ENCODE data around the gene CPNE5. TPM values are rescaled to one million over a fixed set of nuclear protein-coding genes. Genes with fewer than 3 reads are reported as not detected.

CPNE5 gene
- total RNA-seq, 1 donor from 2014 or later = 0.24 TPM

GRCh38 chr6:36839749-36840431 is 646 bp upstream of the CPNE5 start:
- Mint-ChIP-seq H3K36me3 (ENCODE audit: insufficient read depth) (no peaks in the 10 kb centered on the region), H3K9me3 (ENCODE audit: low read depth) (no peaks in the 10 kb centered on the region), H3K27ac (no peak overlapping the region), H3K4me1 (ENCODE audit: low read depth) (peaks cover 7% of the 10 kb centered on the region), H3K27me3 (peaks cover 84% of the 10 kb centered on the region), H3K4me3 (ENCODE audit: low read depth) (peak overlapping the region; percentile 62)
- DNase-seq (ENCODE audit: low spot score, unreplicated experiment) = peak; percentile 52
- peak; percentile 49 for TF ChIP-seq CTCF (IDR thresholded peaks at IDR 0.05; ENCODE audit: unreplicated experiment)

DNA sequence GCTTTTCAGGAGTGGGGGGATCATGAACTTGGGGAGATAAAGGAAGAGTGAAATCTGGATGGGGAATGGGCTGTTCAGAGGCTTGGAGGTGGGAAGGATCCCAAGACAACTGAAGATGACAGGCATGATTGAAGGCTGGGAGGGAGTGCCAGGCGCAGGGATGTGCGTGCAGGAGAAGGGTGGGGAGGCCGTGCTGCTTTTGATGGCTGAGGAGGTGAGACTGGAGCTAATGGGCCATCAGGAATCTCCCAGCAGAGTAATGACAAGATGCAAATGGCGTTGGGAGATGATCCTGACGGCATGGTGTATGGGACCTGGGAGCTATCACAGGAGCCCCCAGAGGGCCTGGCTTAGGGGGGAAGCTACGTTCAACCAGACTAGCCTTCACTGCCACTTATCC is 1.6 kb downstream of the CPNE5 start:
- DNase-seq (ENCODE audit: low spot score, unreplicated experiment) = no peak
- Mint-ChIP-seq H3K27ac (no peak overlapping the region), H3K9me3 (ENCODE audit: low read depth) (no peaks in the 10 kb centered on the region), H3K4me1 (ENCODE audit: low read depth) (peaks cover 7% of the 10 kb centered on the region), H3K27me3 (peaks cover 69% of the 10 kb centered on the region), H3K36me3 (ENCODE audit: insufficient read depth) (no peaks in the 10 kb centered on the region), H3K4me3 (ENCODE audit: low read depth) (no peak overlapping the region)
- TF ChIP-seq CTCF (IDR thresholded peaks at IDR 0.05; ENCODE audit: unreplicated experiment) = no peak

DNA sequence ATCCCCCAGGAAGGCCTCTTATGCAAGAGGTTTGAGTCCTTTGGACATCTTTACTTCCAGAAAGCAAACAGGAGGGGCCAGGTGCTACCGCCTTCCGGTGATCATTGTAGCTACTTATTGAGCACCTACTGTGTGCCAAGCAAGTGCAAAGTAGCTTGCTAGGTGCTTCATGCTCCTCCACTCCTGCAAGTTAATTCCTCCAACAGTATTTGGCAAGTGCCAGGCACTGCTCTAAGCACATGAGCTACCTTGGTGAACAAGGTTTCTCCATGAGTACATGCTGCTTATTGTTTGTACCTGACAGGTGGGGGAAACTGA is 2.3 kb downstream of the CPNE5 start:
- no peaks in the 10 kb centered on the region for H3K9me3 Mint-ChIP-seq (ENCODE audit: low read depth)
- no peaks in the 10 kb centered on the region for H3K36me3 Mint-ChIP-seq (ENCODE audit: insufficient read depth)
- H3K4me3 Mint-ChIP-seq (ENCODE audit: low read depth) = no peak overlapping the region
- H3K27ac Mint-ChIP-seq = no peak overlapping the region
- H3K4me1 Mint-ChIP-seq (ENCODE audit: low read depth) = peaks cover 7% of the 10 kb centered on the region
- H3K27me3 Mint-ChIP-seq = peaks cover 64% of the 10 kb centered on the region
- TF ChIP-seq CTCF (IDR thresholded peaks at IDR 0.05; ENCODE audit: unreplicated experiment) = no peak
- no peak for DNase-seq (ENCODE audit: low spot score, unreplicated experiment)

- no peak for TF ChIP-seq CTCF (IDR thresholded peaks at IDR 0.05; ENCODE audit: unreplicated experiment)
- H3K36me3 Mint-ChIP-seq (ENCODE audit: insufficient read depth) = no peaks in the 10 kb centered on the region
- no peaks in the 10 kb centered on the region for H3K9me3 Mint-ChIP-seq (ENCODE audit: low read depth)
- peaks cover 60% of the 10 kb centered on the region for H3K27me3 Mint-ChIP-seq
- H3K4me3 Mint-ChIP-seq (ENCODE audit: low read depth) = no peak overlapping the region
- peaks cover 7% of the 10 kb centered on the region for H3K4me1 Mint-ChIP-seq (ENCODE audit: low read depth)
- H3K27ac Mint-ChIP-seq = no peak overlapping the region
- no peak for DNase-seq (ENCODE audit: low spot score, unreplicated experiment)
Observed at GRCh38 chr6:36836111-36837021, 2.9 kb downstream of the CPNE5 start.

DNA sequence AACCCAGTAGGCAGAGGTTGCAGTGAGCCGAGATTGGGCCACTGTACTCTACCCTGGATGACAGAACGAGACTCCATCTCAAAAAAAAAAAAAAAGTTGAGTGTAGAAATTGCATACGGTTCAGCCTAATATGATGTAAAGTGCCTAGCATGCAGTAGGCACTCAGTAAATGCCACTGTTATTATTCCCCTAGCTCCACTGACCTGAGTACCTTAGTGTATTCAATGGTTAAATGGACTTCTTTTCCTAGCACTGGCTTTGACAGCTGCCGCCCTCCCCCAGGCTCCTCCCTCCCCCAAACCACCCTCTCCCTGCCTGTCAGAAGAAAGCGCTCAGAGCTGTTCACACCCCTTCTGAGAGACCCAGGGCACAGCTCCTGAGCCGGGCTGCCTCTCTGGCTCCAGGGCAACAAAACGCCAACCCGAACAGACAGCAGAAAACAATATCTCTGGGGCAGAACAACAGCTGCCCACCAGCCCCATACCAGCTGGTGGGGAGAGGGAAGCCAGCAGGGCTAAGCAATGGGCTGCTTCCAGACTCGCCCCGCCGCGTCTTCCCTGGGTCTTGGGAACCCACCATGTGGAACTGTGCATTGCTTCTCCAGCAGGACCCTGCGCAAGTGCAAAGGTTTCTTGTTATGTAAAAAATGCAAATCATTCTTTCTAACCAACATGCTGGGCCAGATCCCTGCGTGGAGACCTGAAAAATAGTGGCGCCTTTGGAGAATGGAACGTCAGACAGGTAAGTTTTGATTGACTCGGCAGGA is 4.5 kb downstream of the CPNE5 start:
- H3K4me3 Mint-ChIP-seq (ENCODE audit: low read depth) = no peak overlapping the region
- no peaks in the 10 kb centered on the region for H3K36me3 Mint-ChIP-seq (ENCODE audit: insufficient read depth)
- H3K4me1 Mint-ChIP-seq (ENCODE audit: low read depth) = peaks cover 2% of the 10 kb centered on the region
- no peak overlapping the region for H3K27ac Mint-ChIP-seq
- no peaks in the 10 kb centered on the region for H3K9me3 Mint-ChIP-seq (ENCODE audit: low read depth)
- H3K27me3 Mint-ChIP-seq = peaks cover 52% of the 10 kb centered on the region
- DNase-seq (ENCODE audit: low spot score, unreplicated experiment) = no peak
- TF ChIP-seq CTCF (IDR thresholded peaks at IDR 0.05; ENCODE audit: unreplicated experiment) = no peak
